Measurements from ENCODE around the gene SIN3B.
A peak's percentile ranks its signal among the peaks of the same experiment; 100 is the strongest.

The SIN3B gene

GRCh38 chr19:16891696-16892382 lies 62.6 kb downstream of the SIN3B start:
- no peak for DNase-seq

- no peak for DNase-seq
Observed at GRCh38 chr19:16892436-16892835, 63.2 kb downstream of the SIN3B start.

- no peak for DNase-seq
Observed at GRCh38 chr19:16892868-16893685, 63.9 kb downstream of the SIN3B start.

- DNase-seq = no peak
Observed at GRCh38 chr19:16893686-16893989, 64.4 kb downstream of the SIN3B start.

GRCh38 chr19:16894080-16894479 lies 64.9 kb downstream of the SIN3B start:
- DNase-seq = no peak

- no peak for DNase-seq
Observed at GRCh38 chr19:16895467-16896145, 66.4 kb downstream of the SIN3B start.

GRCh38 chr19:16896146-16897028 lies 67.2 kb downstream of the SIN3B start:
- DNase-seq = no peak

- DNase-seq = peak; percentile 80
Observed at GRCh38 chr19:16897029-16897855, 68.0 kb downstream of the SIN3B start.

GRCh38 chr19:16897856-16898161 lies 68.6 kb downstream of the SIN3B start:
- DNase-seq = no peak

GRCh38 chr19:16898361-16899015 lies 69.3 kb downstream of the SIN3B start:
- no peak for DNase-seq

GRCh38 chr19:16899566-16900075 lies 70.4 kb downstream of the SIN3B start:
- no peak for DNase-seq

- no peak for DNase-seq
Observed at GRCh38 chr19:16901491-16902175, 72.4 kb downstream of the SIN3B start.

- DNase-seq = no peak
Observed at GRCh38 chr19:16902545-16902944, 73.3 kb downstream of the SIN3B start.

- no peak for DNase-seq
Observed at GRCh38 chr19:16903347-16903746, 74.1 kb downstream of the SIN3B start.

- DNase-seq = no peak
Observed at GRCh38 chr19:16904599-16904998, 75.4 kb downstream of the SIN3B start.

GRCh38 chr19:16908759-16909158 lies 79.6 kb downstream of the SIN3B start:
- no peak for DNase-seq

GRCh38 chr19:16911046-16911445 lies 81.8 kb downstream of the SIN3B start:
- DNase-seq = no peak

- no peak for DNase-seq
Observed at GRCh38 chr19:16912780-16913179, 83.6 kb downstream of the SIN3B start.

- DNase-seq = no peak
Observed at GRCh38 chr19:16914421-16914820, 85.2 kb downstream of the SIN3B start.

- no peak for DNase-seq
Observed at GRCh38 chr19:16915135-16915534, 85.9 kb downstream of the SIN3B start.

GRCh38 chr19:16915734-16916133 lies 86.5 kb downstream of the SIN3B start:
- no peak for DNase-seq

Data from NCI-H2227 treated with DMSO at 0.1 percent for 48 hours (cell line).